GM18520 (cell line): ENCODE results near the gene MED12L.

Source experiments
- ATAC-seq: cut with Tn5 transposase; IDR thresholded peaks from one replicate; pipeline ENCODE4 v1.9.1; 2021; ENCODE audit not compliant: unreplicated experiment

Gene MED12L

DNA sequence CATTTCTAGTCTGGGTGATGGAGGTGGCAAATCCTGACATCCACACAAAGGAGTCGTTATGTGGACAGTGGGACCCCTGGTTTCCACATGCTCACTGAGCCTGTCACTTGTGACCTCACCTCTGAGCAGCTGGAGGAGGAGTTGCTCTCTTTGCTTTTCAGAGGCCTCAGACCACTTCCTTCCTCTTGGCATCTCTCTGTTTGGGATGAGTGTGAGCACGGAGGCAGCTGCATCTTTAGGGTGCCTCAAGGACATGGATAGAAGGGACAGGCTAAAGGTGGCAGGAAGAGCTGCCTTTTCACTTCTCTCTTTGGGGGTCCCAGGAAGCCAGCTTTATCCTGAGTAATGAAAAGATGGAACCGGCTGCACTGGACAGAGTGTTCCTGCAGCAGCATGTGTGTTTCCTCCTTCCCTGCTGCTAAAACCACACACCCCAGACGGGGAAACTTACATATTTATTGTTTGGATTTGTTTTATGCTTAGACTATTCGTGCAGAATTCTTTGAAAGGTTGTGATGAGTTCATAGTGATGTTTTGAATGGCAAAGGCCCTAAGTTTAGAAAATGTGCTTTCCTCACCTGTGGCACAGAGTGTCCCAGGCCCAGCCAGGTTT lies 85.8 kb downstream of the MED12L start:
- ATAC-seq, result no peak

DNA sequence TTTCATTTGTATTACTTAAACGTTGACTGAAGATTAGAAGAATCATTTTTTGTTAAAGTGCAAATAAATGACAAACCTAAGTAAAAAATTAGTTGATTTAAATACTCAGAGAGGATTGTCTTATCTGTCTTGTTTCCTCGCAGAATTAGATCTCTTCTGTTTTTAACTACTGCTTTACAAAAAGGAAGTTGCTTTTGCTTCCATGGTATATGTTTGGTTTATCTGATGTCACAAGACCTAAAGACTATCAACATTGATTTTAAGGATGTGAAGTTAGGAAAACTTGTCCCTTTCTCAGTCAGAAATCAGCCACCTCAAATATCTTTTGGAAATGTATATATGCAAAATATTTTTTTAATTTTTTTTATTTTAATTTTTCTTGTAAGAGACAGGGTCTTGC lies 88.9 kb downstream of the MED12L start:
- no peak for ATAC-seq

DNA sequence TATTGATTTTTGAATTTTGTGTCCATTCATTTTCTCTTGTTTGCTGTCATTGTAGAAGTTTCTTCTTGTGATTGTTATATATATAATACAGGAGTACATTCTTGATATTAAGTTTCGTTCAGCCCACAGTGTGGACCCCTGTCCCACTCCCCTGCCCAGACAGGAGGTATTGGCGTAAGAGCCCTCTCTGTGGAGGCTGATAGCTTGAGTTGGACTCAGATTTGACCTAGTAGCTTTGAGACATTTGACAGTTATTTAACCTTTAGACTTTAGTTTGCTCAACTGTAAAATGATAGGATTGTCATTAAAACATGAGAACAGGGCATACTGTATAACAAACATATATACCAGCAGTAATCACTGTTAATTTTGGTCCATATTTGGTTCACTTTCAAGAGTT lies 90.5 kb downstream of the MED12L start:
- no peak for ATAC-seq

DNA sequence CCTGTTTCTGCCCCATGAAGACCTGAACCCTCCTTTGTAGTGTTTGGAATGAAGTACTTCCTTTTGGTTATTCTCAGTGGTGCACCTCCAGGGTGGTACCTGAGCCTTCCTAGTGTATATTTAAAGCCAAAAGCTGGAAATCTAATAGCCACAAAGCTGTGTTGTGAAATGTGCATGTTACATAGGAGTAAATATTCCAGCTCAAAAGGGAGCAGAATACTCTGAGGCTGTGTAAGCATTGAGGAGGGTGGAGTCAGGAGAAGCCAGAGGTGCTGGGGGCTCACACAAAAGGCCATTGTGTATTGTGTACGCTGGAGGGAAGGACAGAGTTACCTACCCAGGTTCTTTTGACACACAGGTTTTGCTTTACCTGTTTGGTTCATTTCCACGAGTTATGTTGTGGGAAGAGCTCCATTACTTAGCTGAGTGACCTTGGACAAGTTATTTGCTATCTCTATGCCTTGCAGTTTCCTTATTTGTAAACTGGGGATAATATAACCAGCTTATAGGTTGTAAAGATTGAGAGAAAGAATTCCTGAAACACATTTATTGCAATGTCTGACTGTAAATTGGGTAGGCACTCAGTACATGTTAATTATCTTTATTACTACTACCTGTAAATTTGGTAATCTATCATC lies 92.9 kb downstream of the MED12L start:
- no peak for ATAC-seq

DNA sequence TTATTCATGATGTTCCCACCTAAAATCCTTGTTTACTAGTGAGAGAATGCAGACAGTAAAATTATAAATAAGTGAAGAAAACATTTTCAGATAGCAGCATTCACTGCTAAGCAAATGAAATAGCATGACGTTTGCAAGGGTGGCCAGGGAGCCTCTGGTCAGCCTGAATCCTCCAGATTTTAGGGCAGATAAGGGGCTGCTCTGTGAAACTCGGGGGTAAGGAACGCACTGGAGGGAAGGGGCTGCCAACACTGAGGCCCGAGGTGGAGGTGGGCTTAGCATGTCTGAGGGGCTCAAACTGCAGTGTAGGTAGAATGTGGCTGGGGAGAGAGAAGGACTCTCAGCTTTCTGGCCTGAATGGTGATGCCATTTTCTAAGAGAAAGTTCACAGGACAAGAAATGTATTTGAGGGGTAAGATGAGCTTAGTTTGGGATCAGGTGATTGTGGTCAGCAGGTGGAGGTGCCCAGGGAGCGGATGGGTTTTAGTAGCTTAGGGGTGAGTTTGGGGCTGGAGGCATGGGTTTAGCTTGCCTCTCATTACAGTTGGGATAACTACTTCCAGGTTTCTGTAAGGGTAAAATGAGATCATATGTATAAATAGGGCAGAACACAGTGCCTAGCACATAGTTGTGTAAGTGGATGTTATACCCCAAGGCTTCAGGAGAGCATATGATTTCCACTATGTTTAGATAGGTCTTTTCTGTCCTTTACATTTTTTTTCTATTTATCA lies 97.0 kb downstream of the MED12L start:
- no peak for ATAC-seq

DNA sequence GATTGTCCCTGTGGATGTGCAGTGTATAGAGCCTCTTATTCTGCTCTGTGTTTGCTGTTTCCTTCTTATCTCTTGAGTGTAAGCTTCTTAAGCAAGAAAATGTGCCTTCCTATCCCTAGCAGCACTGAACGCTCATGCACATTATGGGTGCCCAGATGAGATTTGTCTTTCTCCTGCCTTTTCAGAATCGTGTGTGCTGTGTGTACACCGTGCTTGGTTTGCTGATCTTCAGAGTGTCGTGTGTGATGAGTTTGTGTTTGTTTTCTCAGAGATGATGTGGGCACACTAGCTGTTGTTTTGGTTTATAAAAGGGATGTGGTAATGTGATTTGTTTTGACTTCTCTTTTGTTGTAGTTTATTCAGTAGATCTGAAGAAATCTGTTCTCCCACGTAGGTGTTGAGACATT lies 97.8 kb downstream of the MED12L start:
- no peak for ATAC-seq

DNA sequence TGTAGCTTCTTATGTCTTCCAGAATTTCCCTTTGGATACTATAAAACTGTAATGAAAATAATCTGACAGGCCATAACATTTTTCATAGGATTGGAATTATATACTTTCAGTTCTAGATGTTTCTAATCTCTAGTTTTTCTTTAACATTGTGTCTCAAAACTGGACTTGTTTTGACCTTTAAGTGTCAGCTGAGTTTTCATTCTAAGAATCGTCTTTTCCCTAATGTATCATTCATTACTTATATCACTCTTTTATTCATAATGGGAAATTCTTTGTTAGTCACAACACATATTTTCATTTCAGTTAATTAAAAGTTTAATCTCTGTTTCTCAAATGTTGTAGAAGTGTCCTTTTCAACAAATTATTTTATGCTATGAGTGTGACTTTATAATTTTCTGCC lies 105.6 kb downstream of the MED12L start:
- no peak for ATAC-seq

DNA sequence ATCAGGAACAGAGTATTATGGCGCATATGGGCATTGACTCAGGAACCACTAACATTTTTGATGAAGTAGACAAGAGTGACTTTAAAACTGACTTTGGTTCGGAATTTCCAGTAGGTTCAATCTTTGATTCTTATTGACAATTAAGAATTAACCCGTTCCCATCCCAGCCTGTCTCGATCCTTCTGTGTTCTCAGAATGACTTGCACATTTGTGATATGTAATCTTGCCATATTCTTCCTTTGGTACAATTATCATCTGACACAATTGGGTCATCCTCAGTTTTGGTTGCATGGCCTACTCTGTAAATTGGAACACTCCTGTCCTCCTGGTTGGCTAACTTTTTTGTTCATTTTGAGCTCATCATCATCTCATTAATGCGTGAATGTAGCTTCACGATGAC lies 107.1 kb downstream of the MED12L start:
- ATAC-seq, result no peak

DNA sequence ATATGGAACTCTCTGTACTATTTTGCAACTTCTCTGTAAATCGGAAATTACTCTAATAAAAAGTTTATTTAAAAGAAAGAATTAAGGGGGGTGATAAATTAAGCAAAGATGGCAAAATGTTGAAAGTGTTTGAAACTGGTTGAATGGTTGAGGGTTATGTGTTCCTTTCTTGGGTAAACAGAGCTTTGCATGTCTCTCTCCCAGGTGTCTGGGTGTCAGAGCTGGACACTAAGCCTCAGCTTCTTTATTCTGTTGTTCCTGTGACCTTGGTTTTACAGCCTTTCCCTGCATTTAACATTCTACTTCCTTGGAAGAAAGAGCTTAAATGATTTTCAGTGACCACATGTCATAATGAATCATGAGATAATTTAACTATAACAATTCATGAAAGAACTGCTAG lies 110.4 kb downstream of the MED12L start:
- no peak for ATAC-seq

DNA sequence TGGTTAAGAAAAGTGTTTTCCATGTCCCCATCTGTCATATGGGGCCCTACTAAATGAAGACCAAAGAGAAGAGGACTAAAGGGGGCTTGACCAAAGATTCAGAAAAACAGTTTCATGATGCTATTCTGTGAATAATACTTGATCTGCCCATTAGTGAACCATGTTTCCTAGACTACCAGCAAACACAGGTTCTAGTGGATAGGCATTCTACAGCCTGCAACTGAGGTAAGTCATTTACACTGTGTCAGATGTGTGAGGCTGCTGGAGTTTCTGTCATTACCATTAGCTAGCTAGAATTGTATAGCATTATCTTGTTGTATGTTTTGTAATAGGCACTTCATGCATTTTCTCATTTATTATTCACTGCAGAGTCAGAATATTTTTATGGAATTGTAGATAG lies 111.0 kb downstream of the MED12L start:
- ATAC-seq, result no peak

DNA sequence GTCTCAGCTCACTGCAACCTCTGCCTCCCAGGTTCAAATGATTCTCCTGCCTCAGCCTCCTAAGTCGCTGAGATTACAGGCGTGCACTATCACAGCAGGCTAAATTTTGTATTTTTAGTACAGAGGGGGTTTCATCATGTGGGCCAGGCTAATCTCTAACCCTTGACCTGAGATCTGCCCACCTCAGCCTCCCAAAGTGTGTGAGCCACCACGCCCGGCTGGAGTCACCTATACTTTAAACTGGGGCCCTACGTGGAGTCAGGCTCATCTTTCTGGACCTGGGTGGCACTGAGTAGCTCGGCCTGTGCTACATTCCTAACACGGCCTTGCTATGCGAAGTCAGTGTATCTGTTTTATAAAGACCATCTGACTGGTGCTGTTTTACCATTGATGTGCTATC lies 111.8 kb downstream of the MED12L start:
- ATAC-seq, result no peak

DNA sequence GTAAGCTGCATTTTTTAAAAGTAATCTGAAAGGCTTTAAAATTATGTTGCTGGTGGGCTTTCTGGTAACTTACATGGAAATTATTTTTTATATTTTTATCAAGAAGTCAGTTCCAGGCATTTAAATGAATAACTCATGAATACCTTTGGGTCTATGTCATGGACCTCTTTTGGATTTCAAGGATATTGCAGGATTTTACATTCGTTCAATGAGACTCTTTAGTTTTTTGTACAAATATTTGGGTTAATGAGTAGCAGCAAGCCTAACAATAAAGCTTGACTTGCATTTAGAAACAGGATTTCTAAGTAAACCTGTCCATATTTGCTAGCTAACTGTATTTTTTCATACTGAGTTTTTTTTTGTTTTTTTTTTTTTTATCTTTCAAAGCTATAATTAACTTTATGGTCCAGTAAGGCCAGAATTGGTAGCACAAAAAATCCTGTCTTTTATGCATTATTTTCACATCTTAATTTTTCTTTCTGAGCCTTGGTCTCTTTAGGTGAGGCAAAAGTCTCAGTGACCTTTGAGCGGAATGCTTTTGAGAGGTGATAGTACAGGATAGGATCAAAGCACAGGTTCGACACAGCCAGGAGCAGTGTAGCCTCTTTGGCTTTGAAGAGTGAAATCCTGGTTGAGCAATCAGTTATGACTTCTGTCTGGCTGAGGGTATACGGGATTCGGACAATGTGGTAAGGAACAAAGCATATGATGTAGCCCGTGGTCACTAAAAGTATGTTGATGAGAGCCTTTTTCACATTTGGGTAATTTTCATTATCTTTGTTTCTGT lies 112.7 kb downstream of the MED12L start:
- ATAC-seq, result no peak

DNA sequence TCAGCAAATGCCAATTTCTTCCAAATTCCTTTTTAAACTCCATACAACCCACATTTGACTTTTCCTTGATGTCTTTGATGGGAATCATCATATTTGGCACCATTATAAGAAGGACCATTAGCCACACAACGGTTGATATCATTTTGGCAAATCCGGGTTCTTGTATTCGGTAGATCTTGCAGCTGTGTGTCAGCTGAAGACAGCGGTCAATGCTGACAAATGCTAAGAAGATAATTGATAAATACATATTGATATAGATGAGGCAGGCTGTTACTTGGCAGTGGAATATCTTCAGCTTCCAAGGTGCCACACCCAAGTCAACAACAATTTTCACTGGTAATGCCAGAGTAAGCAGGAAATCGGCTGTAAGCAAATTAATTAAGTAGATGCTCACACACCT lies 113.4 kb downstream of the MED12L start:
- no peak for ATAC-seq

DNA sequence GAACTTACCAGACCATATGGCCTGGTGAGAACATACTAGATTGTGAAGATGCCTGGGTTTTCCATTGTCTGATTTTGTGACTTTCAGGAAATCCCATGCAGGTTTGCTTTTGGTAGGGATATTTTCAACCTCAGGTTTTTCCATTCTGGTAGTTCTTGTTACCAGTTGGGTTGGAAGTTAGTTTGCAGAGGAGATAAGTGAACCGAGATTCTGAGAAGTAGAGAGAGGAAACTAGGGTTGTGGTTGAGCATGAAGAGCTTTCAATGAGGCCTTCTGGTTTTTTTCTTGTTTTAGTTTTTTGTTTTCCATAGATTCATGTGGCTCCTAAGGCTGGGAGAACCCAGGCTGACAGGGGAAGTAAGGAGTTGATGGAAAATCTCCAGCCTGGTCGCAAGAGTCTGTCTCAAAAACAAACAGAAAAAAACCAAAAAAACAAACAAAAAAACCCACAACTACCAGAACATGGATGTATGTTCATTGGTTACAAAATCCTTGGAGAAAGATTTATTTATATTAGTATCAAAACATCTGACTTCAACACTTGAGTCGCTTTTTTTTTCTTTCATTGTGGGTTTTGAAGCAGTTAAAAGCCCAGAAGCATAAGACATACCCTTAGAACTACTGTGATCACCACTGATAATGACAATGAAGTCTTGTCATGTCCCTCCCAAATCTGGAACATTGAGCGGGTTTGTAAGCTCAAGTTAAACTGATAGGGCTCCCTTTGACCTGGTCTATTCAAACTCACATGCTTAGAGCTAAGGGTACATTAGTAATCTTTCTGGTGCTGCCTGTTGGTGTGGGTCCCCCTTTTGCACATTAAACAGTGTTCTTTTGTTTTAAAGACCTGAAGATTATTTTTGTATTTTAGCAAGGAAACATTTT lies 114.3 kb downstream of the MED12L start:
- ATAC-seq, result no peak

DNA sequence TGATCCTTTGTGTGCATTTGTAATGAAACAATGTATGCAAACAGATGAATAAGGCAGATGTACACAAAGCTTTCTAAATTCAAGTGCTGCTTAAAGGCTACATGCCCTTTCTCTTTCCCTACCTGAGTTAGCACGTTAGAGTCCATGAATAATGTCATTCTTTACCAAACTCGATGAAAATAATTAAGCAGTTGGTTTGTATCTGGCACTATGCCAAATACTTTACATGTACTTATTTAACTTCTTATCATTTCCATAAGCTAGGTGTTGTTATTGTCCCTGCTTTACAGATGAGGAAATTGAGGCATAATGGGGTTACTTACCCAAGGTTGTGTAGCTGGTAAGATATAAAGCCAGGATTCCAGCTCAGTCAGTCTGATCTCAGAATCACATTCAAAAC lies 115.1 kb downstream of the MED12L start:
- ATAC-seq, result no peak

DNA sequence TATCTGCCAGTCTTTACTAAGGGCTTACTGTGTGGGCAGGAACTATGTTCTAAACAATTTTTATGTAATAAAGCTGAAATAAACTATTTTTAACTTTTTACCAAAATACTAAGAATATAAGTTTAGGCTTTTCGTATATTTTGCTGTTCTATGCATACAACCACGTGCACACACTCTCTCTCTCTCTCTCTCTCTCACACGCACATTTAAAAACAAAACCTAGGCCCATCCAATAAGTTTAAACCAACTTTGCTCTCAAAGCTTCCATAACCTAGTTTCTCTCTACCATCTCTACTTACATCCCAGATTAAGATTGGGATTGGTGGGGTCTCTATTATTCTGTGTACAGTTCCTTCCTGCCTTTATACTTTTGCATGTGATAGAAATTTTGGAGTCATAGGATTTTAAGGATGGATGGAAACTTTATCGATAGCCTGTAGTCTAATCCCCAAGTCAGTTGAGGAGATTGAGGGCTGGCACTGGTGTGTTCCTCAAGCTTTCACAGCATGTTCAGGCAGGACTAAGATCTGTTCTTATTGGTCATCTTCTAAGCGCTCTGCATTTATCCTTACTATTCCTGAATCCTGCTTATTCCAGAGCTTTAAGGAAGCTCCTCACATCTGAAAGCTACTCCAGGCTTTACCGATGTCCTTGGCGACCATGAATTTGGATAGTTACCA lies 115.7 kb downstream of the MED12L start:
- no peak for ATAC-seq

DNA sequence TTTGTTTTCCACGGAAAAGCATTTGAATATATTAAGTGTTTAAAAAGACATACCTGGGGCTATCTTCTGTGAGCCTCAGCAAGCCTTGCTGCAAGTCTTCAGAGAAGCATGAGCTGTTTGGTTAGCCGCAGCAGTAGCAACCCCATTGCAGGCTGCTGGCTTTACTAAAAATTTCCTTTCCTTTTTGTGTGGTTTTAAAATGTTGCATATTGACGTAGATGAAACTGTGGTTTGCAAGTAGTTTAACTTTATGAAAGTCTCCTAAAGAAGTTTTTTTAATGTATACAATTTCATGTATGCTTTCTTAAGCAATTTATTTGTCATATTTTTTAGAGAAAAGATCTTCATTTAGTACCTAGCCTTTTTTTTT lies 117.6 kb downstream of the MED12L start, which contains the start of gene GPR171:
GPR171 (minus strand) TSS at position 166 of the 370 bp plus-strand sequence. CDS start 3,830 bp downstream, outside the sequence.
- peak; percentile 88 for ATAC-seq

DNA sequence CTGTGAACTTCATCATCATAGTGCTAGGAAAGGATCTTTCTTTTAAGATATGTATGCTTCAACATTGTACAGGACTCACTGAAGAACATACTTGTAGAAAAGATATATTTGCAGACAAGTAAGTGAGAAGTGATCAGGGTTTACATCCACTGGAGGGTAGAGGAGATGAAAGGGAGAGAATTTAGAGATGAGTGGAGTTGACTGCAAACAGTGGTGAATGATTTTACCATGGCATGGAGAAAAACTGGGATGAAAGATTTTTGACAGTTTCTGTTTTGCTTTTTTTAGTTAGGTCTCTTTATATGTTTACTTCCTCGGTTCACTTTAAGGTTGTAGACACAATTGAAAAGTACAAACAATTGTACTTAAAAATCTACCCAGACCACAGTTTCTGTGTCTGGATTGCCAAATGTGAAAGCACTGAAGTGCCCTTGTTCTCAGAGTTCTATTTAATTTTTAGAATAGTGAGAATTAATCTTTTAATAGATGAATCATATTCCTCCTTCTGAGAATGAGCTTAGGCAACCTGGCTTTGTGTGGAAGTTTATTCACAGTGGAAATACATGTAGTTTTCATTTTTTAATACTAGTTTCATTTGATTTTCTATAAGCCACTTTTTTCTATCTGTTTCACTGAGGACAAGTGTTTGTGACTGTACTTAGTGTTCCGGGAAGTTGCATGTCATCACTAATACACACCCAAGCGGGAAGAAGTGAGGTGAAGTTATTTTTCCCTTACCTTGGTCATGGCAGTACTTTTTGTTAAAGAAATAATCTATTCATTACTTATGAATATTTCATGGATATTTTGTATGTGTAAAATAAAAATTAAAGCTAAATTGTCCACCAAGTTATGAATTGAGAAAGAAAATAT lies 119.3 kb downstream of the MED12L start:
- no peak for ATAC-seq

DNA sequence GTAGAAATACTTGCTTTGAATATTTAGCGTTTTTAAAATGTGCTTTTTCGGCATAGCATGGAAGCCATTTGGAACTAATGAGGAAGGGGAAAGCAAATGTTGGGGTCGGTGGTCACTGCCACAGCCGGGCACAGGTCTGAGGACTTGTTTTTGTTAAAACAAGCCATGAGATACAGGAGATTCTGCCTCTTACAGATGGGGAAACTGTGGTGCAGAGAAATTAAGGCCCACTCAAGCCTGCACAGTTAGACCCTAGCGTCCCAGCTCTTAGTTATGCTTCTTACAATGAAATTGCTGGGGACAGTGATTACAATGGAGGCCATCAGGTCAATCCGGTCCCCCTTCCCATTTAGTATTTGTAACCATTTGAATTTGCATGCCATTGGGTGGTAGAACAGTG lies 120.0 kb downstream of the MED12L start:
- ATAC-seq, result no peak
